ENCODE results near the gene ARL5B.

The ARL5B gene

DNA sequence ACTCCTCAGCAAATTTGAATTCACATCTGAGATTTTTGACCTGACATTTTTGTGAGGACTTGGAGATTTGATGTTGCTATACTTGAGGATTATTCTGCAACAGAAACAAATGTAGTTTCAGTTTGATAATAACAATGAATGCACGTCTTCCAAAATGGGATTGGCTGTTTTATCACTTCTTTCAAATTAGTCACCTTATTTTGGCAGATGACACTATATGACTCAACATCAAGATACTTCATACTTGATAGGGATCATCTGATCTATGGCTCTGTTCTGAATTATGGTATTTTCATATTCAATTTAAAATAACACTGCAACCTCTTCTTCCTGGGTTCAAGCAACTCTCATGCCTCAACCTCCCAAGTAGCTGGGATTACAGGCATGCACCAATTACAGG, 24.2 kb downstream of the ARL5B start:
- TF ChIP-seq, protein P1, sequence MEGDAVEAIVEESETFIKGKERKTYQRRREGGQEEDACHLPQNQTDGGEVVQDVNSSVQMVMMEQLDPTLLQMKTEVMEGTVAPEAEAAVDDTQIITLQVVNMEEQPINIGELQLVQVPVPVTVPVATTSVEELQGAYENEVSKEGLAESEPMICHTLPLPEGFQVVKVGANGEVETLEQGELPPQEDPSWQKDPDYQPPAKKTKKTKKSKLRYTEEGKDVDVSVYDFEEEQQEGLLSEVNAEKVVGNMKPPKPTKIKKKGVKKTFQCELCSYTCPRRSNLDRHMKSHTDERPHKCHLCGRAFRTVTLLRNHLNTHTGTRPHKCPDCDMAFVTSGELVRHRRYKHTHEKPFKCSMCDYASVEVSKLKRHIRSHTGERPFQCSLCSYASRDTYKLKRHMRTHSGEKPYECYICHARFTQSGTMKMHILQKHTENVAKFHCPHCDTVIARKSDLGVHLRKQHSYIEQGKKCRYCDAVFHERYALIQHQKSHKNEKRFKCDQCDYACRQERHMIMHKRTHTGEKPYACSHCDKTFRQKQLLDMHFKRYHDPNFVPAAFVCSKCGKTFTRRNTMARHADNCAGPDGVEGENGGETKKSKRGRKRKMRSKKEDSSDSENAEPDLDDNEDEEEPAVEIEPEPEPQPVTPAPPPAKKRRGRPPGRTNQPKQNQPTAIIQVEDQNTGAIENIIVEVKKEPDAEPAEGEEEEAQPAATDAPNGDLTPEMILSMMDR (IDR thresholded peaks at IDR 0.05; ENCODE audit: low read depth, low read length, missing control alignments) = no peak
- DNase-seq (ENCODE audit: low read depth) = no peak
- H3K4me3 ChIP-seq (ENCODE audit: low read depth, low read length) = no peak overlapping the region
- in situ Hi-C loops (cut with HindIII; ENCODE audit: low sequenced_read_pairs) = no loop called here

DNA sequence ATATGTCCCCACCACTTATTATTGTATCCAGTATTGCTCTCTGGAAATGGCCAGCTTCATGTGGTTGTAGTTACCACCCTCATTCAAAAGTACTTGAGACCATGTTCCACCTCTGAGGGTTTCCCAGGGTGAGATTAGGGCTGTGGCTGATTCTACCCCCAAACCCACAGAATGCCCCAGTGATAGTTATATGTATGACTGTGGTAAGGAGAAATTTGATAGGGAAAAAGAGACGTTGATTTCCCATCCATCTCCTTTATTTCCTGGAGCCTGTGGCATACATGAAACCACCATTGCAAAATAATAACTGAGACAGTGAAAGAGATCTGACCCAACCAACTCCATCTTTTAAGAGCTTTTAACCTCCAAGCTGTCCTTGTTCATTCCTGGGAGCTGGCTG, 25.2 kb downstream of the ARL5B start:
- TF ChIP-seq, protein P1 (IDR thresholded peaks at IDR 0.05; ENCODE audit: low read depth, low read length, missing control alignments) = no peak
- DNase-seq (ENCODE audit: low read depth) = no peak
- no peak overlapping the region for H3K4me3 ChIP-seq (ENCODE audit: low read depth, low read length)
- in situ Hi-C loops (cut with HindIII; ENCODE audit: low sequenced_read_pairs) = no loop called here

DNA sequence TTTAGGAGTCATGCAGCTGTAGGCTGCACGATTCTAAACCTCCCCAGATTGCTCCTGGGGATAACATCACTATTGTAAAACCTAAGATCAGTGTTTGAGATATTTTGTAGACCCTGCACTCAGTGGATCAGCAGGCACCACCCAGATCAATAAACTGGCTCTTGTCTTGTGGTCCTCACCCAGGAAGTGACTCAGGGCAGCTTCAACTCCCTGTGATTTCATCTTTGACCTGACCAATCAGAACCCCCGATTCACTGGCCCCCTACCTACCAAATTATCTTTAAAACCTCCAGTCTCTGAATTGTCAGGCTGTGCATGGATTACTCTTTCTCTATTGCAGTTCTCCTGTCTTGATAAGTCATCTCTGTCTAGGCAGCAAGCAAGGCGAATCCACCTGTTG, 25.7 kb downstream of the ARL5B start:
- DNase-seq (ENCODE audit: low read depth) = no peak
- no peak overlapping the region for H3K4me3 ChIP-seq (ENCODE audit: low read depth, low read length)
- TF ChIP-seq, protein P1 (IDR thresholded peaks at IDR 0.05; ENCODE audit: low read depth, low read length, missing control alignments) = no peak
- in situ Hi-C loops (cut with HindIII; ENCODE audit: low sequenced_read_pairs) = no loop called here

DNA sequence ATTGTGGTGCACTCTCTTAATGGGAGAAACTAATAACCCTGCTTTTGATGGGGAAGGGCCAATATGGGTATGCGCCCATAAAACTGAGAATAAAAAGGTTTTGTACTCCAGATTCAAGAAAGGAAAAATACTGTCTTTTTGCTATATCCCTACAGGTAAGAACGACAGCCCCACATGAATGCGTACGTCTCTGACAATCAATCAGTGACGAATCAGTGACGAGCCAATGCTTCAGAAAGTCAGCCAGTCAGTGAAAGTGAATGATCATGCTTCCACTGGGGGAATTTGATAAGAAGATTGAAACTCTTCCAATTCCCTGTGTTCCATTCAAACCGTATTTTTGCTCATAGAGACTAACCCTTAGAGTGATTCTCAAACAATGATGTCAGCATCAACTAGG, 26.3 kb downstream of the ARL5B start:
- in situ Hi-C loops (cut with HindIII; ENCODE audit: low sequenced_read_pairs) = no loop called here
- TF ChIP-seq, protein P1 (IDR thresholded peaks at IDR 0.05; ENCODE audit: low read depth, low read length, missing control alignments) = no peak
- H3K4me3 ChIP-seq (ENCODE audit: low read depth, low read length) = no peak overlapping the region
- DNase-seq (ENCODE audit: low read depth) = no peak

DNA sequence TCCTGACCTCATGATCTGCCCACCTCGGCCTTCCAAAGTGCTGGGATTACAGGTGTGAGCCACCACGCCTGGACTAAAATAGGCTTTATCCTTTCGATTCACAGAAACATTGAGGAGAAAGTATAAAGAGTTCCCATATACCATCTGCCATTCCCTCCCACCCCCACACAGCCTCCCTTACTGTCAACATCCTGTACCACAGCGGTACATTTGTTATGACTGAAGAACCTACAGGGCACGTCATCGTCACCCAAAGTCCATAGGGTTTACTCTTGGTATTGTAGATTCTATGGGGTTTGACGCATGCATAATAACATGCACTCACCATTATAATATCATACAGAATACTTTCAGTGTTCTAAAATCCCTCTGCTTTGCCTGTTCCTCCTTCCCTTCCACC, 28.0 kb downstream of the ARL5B start:
- TF ChIP-seq, protein P1 (IDR thresholded peaks at IDR 0.05; ENCODE audit: low read depth, low read length, missing control alignments) = no peak
- DNase-seq (ENCODE audit: low read depth) = no peak
- no peak overlapping the region for H3K4me3 ChIP-seq (ENCODE audit: low read depth, low read length)
- in situ Hi-C loops (cut with HindIII; ENCODE audit: low sequenced_read_pairs) = no loop called here

DNA sequence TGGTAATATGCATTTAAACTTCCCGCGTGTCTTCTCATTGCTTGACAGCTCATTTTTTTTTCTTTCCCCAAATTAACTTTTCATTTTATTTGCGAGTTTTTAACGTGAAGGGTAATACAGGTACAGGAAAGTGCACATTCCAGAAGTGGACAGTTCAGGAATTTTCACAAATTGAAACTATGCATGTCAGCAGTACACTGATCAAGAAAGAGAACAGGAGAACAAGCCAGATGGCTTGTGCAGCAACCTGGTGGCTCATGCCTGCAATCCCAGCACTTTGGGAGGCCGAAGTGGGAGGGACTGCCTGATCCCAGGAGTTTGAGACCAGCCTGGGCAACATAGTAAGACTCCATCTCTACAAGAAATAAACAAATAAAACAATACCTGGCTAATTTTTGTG, 28.5 kb downstream of the ARL5B start:
- DNase-seq (ENCODE audit: low read depth) = no peak
- no peak overlapping the region for H3K4me3 ChIP-seq (ENCODE audit: low read depth, low read length)
- TF ChIP-seq, protein P1 (IDR thresholded peaks at IDR 0.05; ENCODE audit: low read depth, low read length, missing control alignments) = no peak
- in situ Hi-C loops (cut with HindIII; ENCODE audit: low sequenced_read_pairs) = no loop called here

DNA sequence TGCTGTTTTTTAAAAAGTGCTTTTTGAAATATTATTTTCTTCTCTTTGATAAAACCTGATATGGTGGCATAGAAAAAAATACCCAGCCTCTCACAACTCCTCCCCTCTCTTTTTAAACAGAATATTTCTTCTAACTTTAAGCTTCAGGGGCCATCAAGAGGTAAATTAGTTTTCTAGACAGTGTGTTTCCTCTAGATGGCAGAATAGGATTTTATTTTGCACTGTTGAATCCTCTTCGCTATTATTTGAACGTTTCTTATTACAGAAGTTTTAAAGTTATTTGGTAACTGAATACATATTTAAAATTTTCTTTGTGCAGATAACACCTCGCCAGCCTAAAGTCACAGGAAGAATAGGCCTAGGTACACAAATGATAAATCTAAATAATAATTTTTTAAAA, 30.3 kb downstream of the ARL5B start:
- TF ChIP-seq, protein P1 (IDR thresholded peaks at IDR 0.05; ENCODE audit: low read depth, low read length, missing control alignments) = peak; percentile 29

More for the DNA sequence above, 30.3 kb downstream of the ARL5B start:
- in situ Hi-C loops (cut with HindIII; ENCODE audit: low sequenced_read_pairs) = no loop called here
- DNase-seq (ENCODE audit: low read depth) = peak; percentile 36
- no peak overlapping the region for H3K4me3 ChIP-seq (ENCODE audit: low read depth, low read length)

Data from astrocyte of the cerebellum (primary cell).